ENCODE results near the gene TINAG. TPM values are rescaled to one million over a fixed set of nuclear protein-coding genes. Genes with fewer than 3 reads are reported as not detected.

The TINAG gene
- total and polyA plus RNA-seq, 2 donors (not counting 3 experiments of a cell fraction or from before 2014, with no cell fraction given), result not detected

DNA sequence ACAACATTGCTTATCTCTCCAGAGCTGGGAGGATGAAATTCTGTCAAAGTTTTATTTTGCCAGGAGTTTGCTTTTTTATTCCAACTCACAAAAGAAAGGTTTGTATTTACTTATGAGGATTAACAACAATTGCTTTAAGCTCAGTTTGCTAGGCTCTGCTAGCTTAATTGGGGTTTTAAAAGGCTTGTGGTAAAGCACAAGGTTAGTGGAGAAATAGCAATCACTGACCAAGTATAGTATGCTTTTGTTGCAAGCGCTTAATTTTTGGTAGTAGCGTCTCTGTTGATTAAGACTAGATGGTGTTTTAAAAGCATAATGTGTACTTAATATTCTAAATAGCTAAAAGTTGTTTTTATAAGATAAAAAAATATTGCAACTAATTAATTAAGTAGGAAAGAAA, 45.7 kb downstream of the TINAG start:
- H3K27me3 ChIP-seq (ENCODE audit: control insufficient read depth in 2 of 2, insufficient read depth in 2 of 2, low read length in 2 of 2), result no peaks in the 10 kb centered on the region
- intact Hi-C loops (cut with micrococcal nuclease) (no loop called here), dilution Hi-C loops (cut with MboI; ENCODE audit: extremely low pct_ligation_motif_present, low sequenced_read_pairs) (no loop called here)
- no peak overlapping the region for H3K4me2 ChIP-seq (ENCODE audit: insufficient read depth, low read length)
- H3K27ac ChIP-seq (ENCODE audit: insufficient read depth, low read depth, low read length), result no peak overlapping the region
- H3K4me1 ChIP-seq (ENCODE audit: control insufficient read depth, extremely low read depth, insufficient read depth, low read length), result no peaks in the 10 kb centered on the region
- TF ChIP-seq GATA2 (IDR thresholded peaks at IDR 0.05; ENCODE audit: insufficient read depth, insufficient read length, low read depth, low read length) (no peak), POLR2AphosphoS5 (IDR thresholded peaks at IDR 0.05; ENCODE audit: insufficient read depth, low read depth, low read length) (no peak), EZH2 (IDR thresholded peaks at IDR 0.05; ENCODE audit: borderline replicate concordance, low read depth, low read length, severe bottlenecking) (no peak), POLR2A (IDR thresholded peaks at IDR 0.05; ENCODE audit: low read depth, low read length) (no peak)
- TF ChIP-seq, protein P1, sequence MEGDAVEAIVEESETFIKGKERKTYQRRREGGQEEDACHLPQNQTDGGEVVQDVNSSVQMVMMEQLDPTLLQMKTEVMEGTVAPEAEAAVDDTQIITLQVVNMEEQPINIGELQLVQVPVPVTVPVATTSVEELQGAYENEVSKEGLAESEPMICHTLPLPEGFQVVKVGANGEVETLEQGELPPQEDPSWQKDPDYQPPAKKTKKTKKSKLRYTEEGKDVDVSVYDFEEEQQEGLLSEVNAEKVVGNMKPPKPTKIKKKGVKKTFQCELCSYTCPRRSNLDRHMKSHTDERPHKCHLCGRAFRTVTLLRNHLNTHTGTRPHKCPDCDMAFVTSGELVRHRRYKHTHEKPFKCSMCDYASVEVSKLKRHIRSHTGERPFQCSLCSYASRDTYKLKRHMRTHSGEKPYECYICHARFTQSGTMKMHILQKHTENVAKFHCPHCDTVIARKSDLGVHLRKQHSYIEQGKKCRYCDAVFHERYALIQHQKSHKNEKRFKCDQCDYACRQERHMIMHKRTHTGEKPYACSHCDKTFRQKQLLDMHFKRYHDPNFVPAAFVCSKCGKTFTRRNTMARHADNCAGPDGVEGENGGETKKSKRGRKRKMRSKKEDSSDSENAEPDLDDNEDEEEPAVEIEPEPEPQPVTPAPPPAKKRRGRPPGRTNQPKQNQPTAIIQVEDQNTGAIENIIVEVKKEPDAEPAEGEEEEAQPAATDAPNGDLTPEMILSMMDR (IDR thresholded peaks at IDR 0.05; ENCODE audit: extremely low read depth in 1 of 2, insufficient read depth in 1 of 2, low read depth in 1 of 2, low read length in 2 of 2), result no peak
- TF ChIP-seq, protein P2, sequence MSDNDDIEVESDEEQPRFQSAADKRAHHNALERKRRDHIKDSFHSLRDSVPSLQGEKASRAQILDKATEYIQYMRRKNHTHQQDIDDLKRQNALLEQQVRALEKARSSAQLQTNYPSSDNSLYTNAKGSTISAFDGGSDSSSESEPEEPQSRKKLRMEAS (IDR thresholded peaks at IDR 0.05; ENCODE audit: insufficient read depth, insufficient read length), result no peak
- H3K4me3 ChIP-seq (replicated peaks in 1 of 3; ENCODE audit: insufficient read depth in 1 of 3, low read depth in 1 of 3, low read length in 3 of 3), result no peak overlapping the region
- no peak for DNase-seq (ENCODE audit: low read depth, low spot score)
- no peaks in the 10 kb centered on the region for H4K20me1 ChIP-seq (replicated peaks; ENCODE audit: control insufficient read depth, extremely low read depth, insufficient read depth, low read length)
- no peaks in the 10 kb centered on the region for H3K9me3 ChIP-seq (replicated peaks; ENCODE audit: control insufficient read depth, insufficient read depth, low read length)
- H3K9me1 ChIP-seq (replicated peaks; ENCODE audit: control insufficient read depth, extremely low read depth, insufficient read depth, low read length), result no peaks in the 10 kb centered on the region
- POLR2A ChIA-PET, result no interaction called here
- H3K9ac ChIP-seq (replicated peaks; ENCODE audit: extremely low read depth, insufficient read depth, low read length), result no peak overlapping the region
- no peak for FAIRE-seq
- no peak overlapping the region for H2AFZ ChIP-seq (ENCODE audit: low read depth, low read length)
- CTCF ChIA-PET, result interaction anchor here (1.0 kb wide), 1 partner anchor 445 kb away, joined by 3 read pairs; no protein-coding TSS in a partner anchor
- H3K79me2 ChIP-seq (ENCODE audit: control insufficient read depth, insufficient read depth, low read length), result no peaks in the 10 kb centered on the region
- H3K36me3 ChIP-seq (ENCODE audit: control insufficient read depth in 2 of 2, extremely low read depth in 1 of 2, insufficient read depth in 2 of 2, low read length in 2 of 2), result no peaks in the 10 kb centered on the region
- BruUV-seq (replicated peaks), result no TSS peak

DNA sequence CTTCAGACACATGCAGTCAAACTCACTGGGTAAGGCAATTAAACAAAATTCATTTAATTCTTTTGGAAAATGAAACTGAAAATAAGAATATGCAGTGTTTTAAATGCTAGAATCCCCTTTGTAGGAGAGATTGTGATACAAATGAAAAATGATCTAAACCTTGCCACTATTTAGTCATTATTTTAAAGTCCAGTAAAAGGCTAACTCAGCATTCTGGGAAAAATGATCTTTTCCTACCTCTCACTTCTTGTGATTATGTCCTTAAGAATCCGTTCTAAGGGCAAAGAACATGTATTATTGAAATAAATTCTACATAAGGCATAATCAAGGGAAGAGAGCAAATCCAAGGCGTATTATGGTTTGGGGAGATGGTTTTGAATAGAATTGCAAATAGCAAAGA, 46.4 kb downstream of the TINAG start:
- no peak for FAIRE-seq
- Histone ChIP-seq H3K4me3 (replicated peaks in 1 of 3; ENCODE audit: insufficient read depth in 1 of 3, low read depth in 1 of 3, low read length in 3 of 3) (no peak overlapping the region), H3K9me3 (replicated peaks; ENCODE audit: control insufficient read depth, insufficient read depth, low read length) (no peaks in the 10 kb centered on the region), H3K9me1 (replicated peaks; ENCODE audit: control insufficient read depth, extremely low read depth, insufficient read depth, low read length) (no peaks in the 10 kb centered on the region), H3K4me2 (ENCODE audit: insufficient read depth, low read length) (no peak overlapping the region), H3K4me1 (ENCODE audit: control insufficient read depth, extremely low read depth, insufficient read depth, low read length) (no peaks in the 10 kb centered on the region), H3K27ac (ENCODE audit: insufficient read depth, low read depth, low read length) (no peak overlapping the region), H3K27me3 (ENCODE audit: control insufficient read depth in 2 of 2, insufficient read depth in 2 of 2, low read length in 2 of 2) (no peaks in the 10 kb centered on the region), H4K20me1 (replicated peaks; ENCODE audit: control insufficient read depth, extremely low read depth, insufficient read depth, low read length) (no peaks in the 10 kb centered on the region), H3K79me2 (ENCODE audit: control insufficient read depth, insufficient read depth, low read length) (no peaks in the 10 kb centered on the region), H2AFZ (ENCODE audit: low read depth, low read length) (no peak overlapping the region), H3K36me3 (ENCODE audit: control insufficient read depth in 2 of 2, extremely low read depth in 1 of 2, insufficient read depth in 2 of 2, low read length in 2 of 2) (no peaks in the 10 kb centered on the region), H3K9ac (replicated peaks; ENCODE audit: extremely low read depth, insufficient read depth, low read length) (no peak overlapping the region)
- intact Hi-C loops (cut with micrococcal nuclease), result no loop called here
- ChIA-PET CTCF (no interaction called here), POLR2A (no interaction called here)
- no peak for TF ChIP-seq POLR2AphosphoS5 (IDR thresholded peaks at IDR 0.05; ENCODE audit: insufficient read depth, low read depth, low read length)
- TF ChIP-seq MYC (IDR thresholded peaks at IDR 0.05; ENCODE audit: low read depth, low read length), result no peak
- TF ChIP-seq, protein P1 (IDR thresholded peaks at IDR 0.05; ENCODE audit: extremely low read depth in 1 of 2, insufficient read depth in 1 of 2, low read depth in 1 of 2, low read length in 2 of 2), result no peak
- TF ChIP-seq POLR2A (IDR thresholded peaks at IDR 0.05; ENCODE audit: low read depth, low read length), result no peak
- TF ChIP-seq, protein P2 (IDR thresholded peaks at IDR 0.05; ENCODE audit: insufficient read depth, insufficient read length), result no peak
- TF ChIP-seq FOS (IDR thresholded peaks at IDR 0.05; ENCODE audit: borderline replicate concordance, insufficient read depth, low read length), result no peak
- no peak for TF ChIP-seq EZH2 (IDR thresholded peaks at IDR 0.05; ENCODE audit: borderline replicate concordance, low read depth, low read length, severe bottlenecking)
- no peak for TF ChIP-seq JUN (IDR thresholded peaks at IDR 0.05; ENCODE audit: borderline replicate concordance, insufficient read depth, insufficient read length, low read depth)
- TF ChIP-seq GATA2 (IDR thresholded peaks at IDR 0.05; ENCODE audit: insufficient read depth, insufficient read length, low read depth, low read length), result no peak
- no TSS peak for BruUV-seq (replicated peaks)
- dilution Hi-C loops (cut with MboI; ENCODE audit: extremely low pct_ligation_motif_present, low sequenced_read_pairs), result no loop called here
- DNase-seq (ENCODE audit: low read depth, low spot score), result no peak
